ENCODE measurements around the gene TNFRSF1B.
A peak's percentile ranks its signal among the peaks of the same experiment; 100 is the strongest.

Gene TNFRSF1B

GRCh38 chr1:12140515-12141162, 26.2 kb upstream of the TNFRSF1B start:
- no peaks in the 10 kb centered on the region for H3K36me3 Mint-ChIP-seq (ENCODE audit: low read depth)
- TF ChIP-seq CTCF (IDR thresholded peaks at IDR 0.05): no peak
- H3K27me3 Mint-ChIP-seq (ENCODE audit: low read depth, poor library complexity): peaks cover 5% of the 10 kb centered on the region
- no peak for DNase-seq
- H3K27ac Mint-ChIP-seq: no peak overlapping the region
- peaks cover 31% of the 10 kb centered on the region for H3K4me1 Mint-ChIP-seq
- no peaks in the 10 kb centered on the region for H3K9me3 Mint-ChIP-seq
- H3K4me3 Mint-ChIP-seq: no peak overlapping the region

- peaks cover 5% of the 10 kb centered on the region for H3K27me3 Mint-ChIP-seq (ENCODE audit: low read depth, poor library complexity)
- H3K36me3 Mint-ChIP-seq (ENCODE audit: low read depth): no peaks in the 10 kb centered on the region
- no peaks in the 10 kb centered on the region for H3K9me3 Mint-ChIP-seq
- no peak for DNase-seq
- H3K27ac Mint-ChIP-seq: no peak overlapping the region
- TF ChIP-seq CTCF (IDR thresholded peaks at IDR 0.05): no peak
- H3K4me1 Mint-ChIP-seq: peaks cover 26% of the 10 kb centered on the region
- no peak overlapping the region for H3K4me3 Mint-ChIP-seq
These were observed 25.5 kb upstream of the TNFRSF1B start for GRCh38 chr1:12141163-12141850.

- DNase-seq: peak; percentile 48
- no peak overlapping the region for H3K27ac Mint-ChIP-seq
- H3K4me1 Mint-ChIP-seq: peaks cover 36% of the 10 kb centered on the region
- H3K4me3 Mint-ChIP-seq: no peak overlapping the region
- H3K36me3 Mint-ChIP-seq (ENCODE audit: low read depth): no peaks in the 10 kb centered on the region
- peaks cover 5% of the 10 kb centered on the region for H3K27me3 Mint-ChIP-seq (ENCODE audit: low read depth, poor library complexity)
- no peaks in the 10 kb centered on the region for H3K9me3 Mint-ChIP-seq
- no peak for TF ChIP-seq CTCF (IDR thresholded peaks at IDR 0.05)
These were observed 24.5 kb upstream of the TNFRSF1B start for GRCh38 chr1:12142141-12142823.

GRCh38 chr1:12142891-12143630, 23.7 kb upstream of the TNFRSF1B start:
- Mint-ChIP-seq H3K4me1 (peaks cover 36% of the 10 kb centered on the region), H3K27me3 (ENCODE audit: low read depth, poor library complexity) (peaks cover 5% of the 10 kb centered on the region), H3K36me3 (ENCODE audit: low read depth) (no peaks in the 10 kb centered on the region), H3K27ac (no peak overlapping the region), H3K9me3 (no peaks in the 10 kb centered on the region), H3K4me3 (no peak overlapping the region)
- no peak for TF ChIP-seq CTCF (IDR thresholded peaks at IDR 0.05)
- no peak for DNase-seq

GRCh38 chr1:12143631-12144155, 23.1 kb upstream of the TNFRSF1B start:
- Mint-ChIP-seq H3K4me3 (no peak overlapping the region), H3K4me1 (peaks cover 36% of the 10 kb centered on the region), H3K27me3 (ENCODE audit: low read depth, poor library complexity) (peaks cover 5% of the 10 kb centered on the region), H3K36me3 (ENCODE audit: low read depth) (no peaks in the 10 kb centered on the region), H3K9me3 (no peaks in the 10 kb centered on the region), H3K27ac (peak overlapping the region; percentile 30)
- no peak for DNase-seq
- no peak for TF ChIP-seq CTCF (IDR thresholded peaks at IDR 0.05)
